Fibroblast of mammary gland (primary cell): ENCODE measurements around the gene GPD2.
A peak's percentile ranks its signal among the peaks of the same experiment; 100 is the strongest.

Experiments
- DNase-seq: peaks from one replicate; pipeline ENCODE4 v3.0.0-alpha.2; 2010; ENCODE audit warnings: low read depth
- H3K4me3 ChIP-seq: 2 replicates; pipeline ENCODE4 v1.5.1; 2011; ENCODE audit warnings: low read depth, mild to moderate bottlenecking, low read length, moderate library complexity; ENCODE audit not compliant: control insufficient read depth
- CTCF ChIP-seq: conservative IDR thresholded peaks from 2 replicates; pipeline ENCODE4 v1.5.1; 2011; ENCODE audit warnings: low read depth, low read length, inconsistent platforms; ENCODE audit not compliant: control insufficient read depth, insufficient read depth

The GPD2 gene

GRCh38 chr2:156589381-156590079 lies 153.4 kb downstream of the GPD2 start:
- DNase-seq: peak; percentile 69
- peak; percentile 59 for TF ChIP-seq CTCF

GRCh38 chr2:156590085-156590739 lies 154.0 kb downstream of the GPD2 start:
- H3K4me3 ChIP-seq: no peak overlapping the region
- TF ChIP-seq CTCF: no peak
- DNase-seq: no peak

More at GRCh38 chr2:156589381-156590079, 153.4 kb downstream of the GPD2 start:
- no peak overlapping the region for H3K4me3 ChIP-seq

DNA sequence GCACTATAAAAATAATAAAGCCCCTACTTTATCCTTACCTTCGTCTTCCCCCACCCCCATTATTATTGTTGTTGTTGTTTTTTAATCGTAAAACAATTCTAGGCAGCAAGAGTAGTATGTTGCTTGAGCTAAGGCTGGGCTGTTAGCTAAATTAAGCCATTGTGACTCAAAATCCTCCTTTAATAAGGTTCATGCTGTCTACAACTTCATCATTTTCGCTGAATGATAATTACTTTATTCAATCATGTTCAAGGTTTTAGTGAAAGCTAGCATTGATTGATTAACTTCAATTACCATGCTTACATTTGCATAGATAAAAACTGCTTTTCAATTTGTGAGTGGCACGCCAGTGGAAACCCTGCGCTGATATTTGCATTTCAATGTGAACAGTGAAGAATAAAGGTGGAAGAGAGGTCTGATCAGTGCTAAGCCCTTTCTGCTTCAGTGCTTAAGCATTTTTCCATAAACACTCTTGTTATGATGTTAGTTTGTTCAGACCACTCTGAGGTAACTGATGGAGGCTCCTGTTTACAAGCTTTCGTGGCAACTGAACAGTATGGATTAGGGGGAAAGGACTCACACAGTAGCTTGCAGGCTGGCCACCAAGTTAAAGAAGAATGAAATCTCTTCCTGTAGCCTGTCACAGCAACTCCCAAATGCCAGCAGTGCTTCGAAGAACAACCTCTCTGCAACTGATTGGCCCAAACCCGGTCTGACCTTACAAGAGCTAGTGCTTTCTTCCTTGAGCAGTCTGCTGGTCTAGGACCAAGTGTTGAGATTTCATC lies 156.8 kb downstream of the GPD2 start:
- no peak overlapping the region for H3K4me3 ChIP-seq
- TF ChIP-seq CTCF: no peak
- DNase-seq: no peak

DNA sequence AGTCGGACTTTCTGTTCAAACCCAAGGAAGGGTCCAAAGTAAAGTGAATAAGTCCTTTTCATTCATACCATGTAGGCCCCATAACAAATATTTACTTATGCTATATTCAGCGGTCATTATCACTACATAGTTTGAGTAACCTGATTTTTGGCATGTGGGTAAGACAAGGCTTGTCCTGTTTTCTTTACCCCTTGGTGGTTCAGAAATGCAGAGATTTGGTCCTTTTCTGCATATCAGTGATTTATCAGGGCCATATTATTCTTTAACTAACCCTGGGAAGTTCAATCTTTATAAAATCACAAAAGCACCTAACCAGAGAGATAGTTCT lies 157.4 kb downstream of the GPD2 start:
- no peak for TF ChIP-seq CTCF
- no peak for DNase-seq
- no peak overlapping the region for H3K4me3 ChIP-seq

DNA sequence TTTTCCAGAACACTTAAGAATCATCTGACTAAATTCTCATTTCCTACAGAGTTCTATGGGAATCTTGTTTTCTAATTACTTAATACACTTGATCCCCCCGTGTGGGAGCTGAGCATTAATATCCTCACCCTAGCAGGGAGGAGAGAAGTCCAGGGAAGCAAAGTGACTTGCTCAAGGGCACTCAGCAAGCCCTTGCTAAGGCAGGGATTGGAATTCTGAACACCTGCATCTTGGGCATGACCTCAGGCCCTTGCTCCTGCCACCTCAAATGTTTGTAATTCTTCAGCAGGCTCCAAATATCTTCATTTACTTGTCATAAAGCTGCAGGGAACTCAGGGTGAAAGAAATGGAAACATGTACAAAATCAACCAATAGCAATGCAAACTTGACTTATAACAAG lies 162.4 kb downstream of the GPD2 start:
- no peak overlapping the region for H3K4me3 ChIP-seq
- no peak for TF ChIP-seq CTCF
- no peak for DNase-seq

- H3K4me3 ChIP-seq: no peak overlapping the region
- no peak for DNase-seq
- TF ChIP-seq CTCF: no peak
These were observed 164.0 kb downstream of the GPD2 start for GRCh38 chr2:156600196-156600595.
